HepG2 (cell line): ENCODE results near the gene CDK12. TPM values are rescaled to one million over a fixed set of nuclear protein-coding genes. Genes with fewer than 3 reads are reported as not detected.

Experiments
- AGO1 ChIP-seq: fragments of 200-400 bp; formaldehyde crosslinking; IDR thresholded peaks from 2 replicates; pipeline ENCODE4 v1.6.1; 2017; ENCODE audit warnings: mild to moderate bottlenecking, low read depth, low read length, moderate library complexity; ENCODE audit not compliant: poor library complexity, severe bottlenecking
- ARHGAP35 ChIP-seq: sonication (generic); formaldehyde crosslinking; IDR thresholded peaks from 2 replicates; pipeline ENCODE4 v1.9.0; 2022; ENCODE audit warnings: mild to moderate bottlenecking, inconsistent platforms, moderate library complexity, missing genetic modification reagents, borderline replicate concordance
- CEBPZ ChIP-seq: IDR thresholded peaks from 2 replicates; pipeline ENCODE4 v1.6.1; 2012; ENCODE audit warnings: low read length, improper control_type of control experiment
- NONO ChIP-seq, 2 experiments: fragments of 450-650 bp in 1 of 2; sonication (generic) in 1 of 2; formaldehyde crosslinking in 1 of 2; IDR thresholded peaks in 1 of 2; conservative IDR thresholded peaks in 1 of 2; 2 replicates each; pipeline versions ENCODE4 v1.6.1 to v1.8.0; 2017 to 2022; ENCODE audit warnings: mild to moderate bottlenecking in 1 of 2, missing genetic modification reagents in 1 of 2, moderate library complexity in 1 of 2
- RFX5 ChIP-seq: IDR thresholded peaks from 2 replicates; pipeline ENCODE4 v1.6.1; 2011; ENCODE audit warnings: low read depth, low read length, improper control_type of control experiment
- RXRA ChIP-seq: sonication (generic); formaldehyde crosslinking; IDR thresholded peaks from 2 replicates; pipeline ENCODE4 v1.5.1; 2020; ENCODE audit warnings: missing genetic modification reagents
- ZBED4 ChIP-seq: sonication (generic); formaldehyde crosslinking; IDR thresholded peaks from 2 replicates; pipeline ENCODE4 v1.4.0; 2020; ENCODE audit warnings: missing genetic modification reagents, borderline replicate concordance
- ZFP36L2 ChIP-seq: sonication (generic); formaldehyde crosslinking; IDR thresholded peaks from 2 replicates; pipeline ENCODE4 v1.4.0; 2020; ENCODE audit warnings: missing genetic modification reagents
- ZNF326 ChIP-seq: sonication (generic); formaldehyde crosslinking; IDR thresholded peaks from 2 replicates; pipeline ENCODE4 v1.4.0; 2020; ENCODE audit warnings: missing genetic modification reagents, borderline replicate concordance
- ZNF33A ChIP-seq: sonication (generic); formaldehyde crosslinking; IDR thresholded peaks from 2 replicates; pipeline ENCODE4 v1.5.1; 2020; ENCODE audit warnings: missing genetic modification reagents, mild to moderate bottlenecking, moderate library complexity, borderline replicate concordance
- polyA plus RNA-seq, 8 experiments: library from polyadenylated mRNA; depleted of rRNA in 3 of 8; stranded (reverse) in 7 of 8; unstranded in 1 of 8; fragments of >200 nt; fragmentation: Illumina TruSeq in 4 of 8; extraction: Trizol in 4 of 8; gene quantifications; 2 replicates each; pipeline versions ENCODE4 v1.2.1 to v1.2.3, GENCODE V29; 2011 to 2016; ENCODE audit warnings: low read depth in 4 of 8, missing spikeins in 1 of 8, mixed read lengths in 1 of 8; ENCODE audit not compliant: insufficient read depth in 1 of 8
- total RNA-seq, 5 experiments: library from RNA; depleted of rRNA; stranded (reverse); fragments of >200 nt; fragmentation: Illumina TruSeq; extraction: Trizol; gene quantifications; 2 replicates each; pipeline ENCODE4 v1.2.3, GENCODE V29; 2016; ENCODE audit warnings: low read depth in 1 of 5

The CDK12 gene
- total and polyA plus RNA-seq, 2 of the 13 experiments (the other 11 are each of a cell fraction or from before 2014, with no cell fraction given): 24.0 to 88.6 TPM

- TF ChIP-seq AGO1 (no peak), NONO (IDR thresholded peaks at IDR 0.05) (no peak), NONO (CRISPR knock-in tag; conservative IDR thresholded peaks at IDR 0.05) (no peak), RFX5 (no peak), CEBPZ (no peak), ARHGAP35 (no peak), RXRA (CRISPR knock-in tag) (no peak), ZBED4 (CRISPR knock-in tag) (no peak), ZNF326 (CRISPR knock-in tag) (no peak), ZNF33A (no peak), ZFP36L2 (no peak)
Measured at GRCh38 chr17:39578272-39578671, 117.0 kb downstream of the CDK12 start (continued).
